ENCODE measurements around the gene SHROOM3. TPM values are rescaled to one million over a fixed set of nuclear protein-coding genes. Genes with fewer than 3 reads are reported as not detected.

The SHROOM3 gene
- total RNA-seq, 1 experiment from 2014 or later = 10.0 TPM

DNA sequence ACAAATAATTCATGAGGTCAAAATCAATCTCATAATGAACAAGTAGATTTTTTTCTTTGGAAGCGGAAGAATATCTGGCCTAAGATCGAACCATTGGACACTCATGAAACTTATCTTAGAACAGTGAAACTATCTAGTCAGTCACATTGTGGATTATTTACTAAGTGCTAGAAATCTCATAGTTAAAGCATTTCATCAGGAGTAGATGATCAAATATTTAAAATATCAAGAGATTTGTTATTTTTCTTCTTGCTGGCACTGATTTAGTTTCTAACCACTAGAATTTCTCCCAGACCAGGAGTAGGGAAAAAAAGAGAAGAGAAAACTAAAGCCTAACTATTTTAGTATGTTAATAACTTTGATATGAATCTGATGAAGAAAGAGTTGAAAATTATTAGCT, 105.5 kb downstream of the SHROOM3 start:
- DNase-seq (ENCODE audit: low read depth) = no peak

DNA sequence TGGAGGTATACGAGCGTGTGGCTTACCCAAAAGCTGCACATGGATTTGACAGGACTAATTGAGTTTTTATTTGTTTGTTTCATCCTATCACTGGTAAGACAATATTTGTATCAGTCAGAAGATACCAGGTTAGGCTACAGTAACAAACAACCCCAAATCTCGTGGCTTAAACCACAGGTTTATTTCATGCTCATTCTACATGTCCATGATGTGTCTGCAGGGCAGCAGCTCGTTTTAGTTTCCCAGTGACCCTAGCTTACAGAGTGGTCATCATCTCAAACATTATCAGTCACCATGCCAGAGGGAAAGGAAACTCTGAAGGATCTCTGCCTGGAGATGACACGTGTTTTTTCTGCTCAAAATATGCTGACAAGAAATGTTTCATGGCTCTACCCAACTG, 108.3 kb downstream of the SHROOM3 start:
- DNase-seq (ENCODE audit: low read depth) = no peak

DNA sequence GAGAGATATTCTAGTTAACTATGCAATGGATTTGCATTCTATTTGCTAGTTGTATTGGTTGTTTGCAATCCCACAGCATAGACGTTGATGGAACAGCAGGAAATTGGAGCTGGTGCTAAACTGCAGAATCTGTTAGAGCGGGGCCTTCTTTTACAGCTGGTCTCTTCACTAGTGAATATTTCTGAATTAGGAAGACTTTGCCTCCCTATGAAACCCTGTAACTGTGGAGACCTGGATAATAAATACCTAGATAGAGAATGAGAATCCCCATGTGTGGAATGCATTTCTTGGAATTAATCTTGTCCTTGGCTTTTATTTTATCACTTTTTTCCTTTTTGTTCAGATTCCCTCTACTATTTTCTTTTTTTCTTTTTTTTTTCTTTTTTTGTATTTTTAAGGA, 109.7 kb downstream of the SHROOM3 start:
- no peak for DNase-seq (ENCODE audit: low read depth)

DNA sequence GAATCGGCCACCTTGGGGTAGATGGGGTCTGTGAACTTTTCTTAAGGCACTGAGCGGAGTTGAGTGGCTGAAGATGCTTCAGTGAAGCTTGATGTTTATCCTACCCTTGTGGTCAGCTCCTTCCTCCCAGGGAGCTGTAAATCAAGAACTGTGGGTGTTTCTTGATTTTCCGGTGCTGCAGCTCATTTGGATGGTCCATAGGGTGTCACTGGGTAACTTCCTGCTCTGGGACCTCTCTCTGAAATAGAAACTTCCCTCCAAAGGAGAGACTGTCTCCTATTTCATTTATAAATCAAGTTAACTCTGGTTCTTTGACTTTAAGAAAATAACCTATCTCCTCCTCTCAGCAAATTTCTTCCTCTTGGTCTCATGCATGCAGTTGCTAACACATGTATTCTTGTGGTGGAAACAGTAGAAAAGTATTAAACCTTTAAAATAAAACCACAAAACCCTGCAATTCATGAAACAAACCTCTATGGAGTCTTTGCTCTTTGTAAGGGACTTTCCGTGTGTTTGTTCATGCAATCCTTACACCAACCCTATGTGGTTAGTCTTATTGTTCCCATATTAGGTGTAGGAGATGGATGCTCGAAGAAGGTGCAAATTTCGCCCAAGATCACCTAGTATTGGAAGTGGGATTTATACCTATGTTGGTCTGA, 110.3 kb downstream of the SHROOM3 start:
- DNase-seq (ENCODE audit: low read depth) = peak; percentile 82

DNA sequence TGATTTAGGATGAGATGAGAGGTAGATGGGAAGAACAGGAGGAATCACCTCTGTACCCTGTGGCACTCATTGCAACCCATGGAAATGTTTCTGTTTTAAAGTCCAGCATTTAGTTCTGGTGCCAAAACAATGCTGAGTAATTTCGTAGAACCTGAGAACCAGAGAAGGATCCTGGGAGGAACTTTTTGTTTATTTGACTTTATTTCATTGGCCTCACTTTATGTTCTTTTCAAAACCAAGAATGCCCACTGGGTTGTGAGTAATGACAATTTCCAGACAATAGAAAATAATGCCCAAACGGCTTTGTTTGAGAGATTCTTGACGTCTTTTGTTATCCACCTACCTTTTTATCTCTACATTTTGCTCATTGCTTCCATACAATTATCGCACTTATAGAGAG, 111.3 kb downstream of the SHROOM3 start:
- DNase-seq (ENCODE audit: low read depth) = peak; percentile 53

DNA sequence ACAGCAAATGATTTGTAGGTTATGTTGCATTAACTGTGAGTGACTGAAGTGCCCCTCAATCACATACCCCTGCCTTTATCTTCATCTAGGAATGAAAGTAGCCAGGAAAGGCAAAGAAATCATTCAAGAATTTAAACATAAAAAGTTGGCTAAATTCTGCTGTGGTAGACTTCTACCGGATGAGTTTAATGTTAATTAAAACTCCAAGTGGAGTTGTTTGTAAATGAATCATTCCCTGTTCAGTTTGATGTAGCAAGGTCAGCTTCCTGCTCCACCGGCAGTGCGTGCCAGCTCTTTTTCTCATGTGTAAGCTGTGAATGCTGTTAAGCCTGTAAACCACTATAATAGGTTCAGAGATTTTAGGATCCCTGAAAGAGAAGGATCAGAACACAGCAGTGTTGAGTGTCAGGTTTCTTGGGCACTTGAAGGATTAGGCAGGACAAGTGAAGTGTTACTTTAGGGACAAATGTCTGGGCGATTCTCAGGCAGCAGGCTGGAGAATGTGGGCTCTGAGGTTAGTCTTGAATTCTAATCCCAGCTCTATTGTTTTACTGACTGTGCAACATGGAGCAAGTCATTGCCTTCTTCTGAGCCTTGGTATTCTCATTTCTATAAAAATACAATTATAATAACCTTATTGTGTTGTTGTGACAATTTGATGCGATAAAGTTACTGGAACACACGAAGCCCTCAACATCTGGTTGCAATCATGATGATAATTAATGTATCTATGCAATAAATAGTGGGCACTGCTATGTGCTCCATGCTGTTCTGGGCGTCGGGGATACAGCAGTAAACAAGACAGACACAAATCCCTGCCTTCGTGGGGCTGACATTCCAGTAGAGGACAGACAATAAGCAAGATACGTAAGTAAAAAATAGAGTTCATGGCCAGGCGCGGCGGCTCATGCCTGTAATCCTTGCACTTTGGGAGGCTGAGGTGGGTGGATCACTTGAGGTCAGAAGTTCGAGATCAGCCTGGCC, 112.0 kb downstream of the SHROOM3 start:
- peak; percentile 92 for DNase-seq (ENCODE audit: low read depth)

DNA sequence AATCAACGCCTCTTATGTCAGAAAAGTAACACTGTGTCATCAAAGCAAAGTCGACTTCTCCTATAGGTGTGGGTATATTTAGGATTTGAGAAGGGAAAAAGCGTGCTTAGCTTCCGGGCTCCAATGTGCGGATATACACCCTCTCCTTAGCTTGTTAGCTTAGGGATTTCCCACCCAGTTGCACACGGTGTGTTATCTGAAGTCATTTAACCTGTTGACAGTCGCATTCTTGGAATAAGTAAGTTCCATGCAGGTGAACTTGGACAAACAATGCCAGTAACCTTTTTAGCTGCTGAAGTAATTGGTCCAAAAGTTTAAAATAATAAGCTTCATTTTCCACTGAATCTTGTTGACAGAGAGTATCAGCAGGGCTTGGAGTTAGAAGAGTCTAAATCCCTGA, 113.7 kb downstream of the SHROOM3 start:
- no peak for DNase-seq (ENCODE audit: low read depth)

DNA sequence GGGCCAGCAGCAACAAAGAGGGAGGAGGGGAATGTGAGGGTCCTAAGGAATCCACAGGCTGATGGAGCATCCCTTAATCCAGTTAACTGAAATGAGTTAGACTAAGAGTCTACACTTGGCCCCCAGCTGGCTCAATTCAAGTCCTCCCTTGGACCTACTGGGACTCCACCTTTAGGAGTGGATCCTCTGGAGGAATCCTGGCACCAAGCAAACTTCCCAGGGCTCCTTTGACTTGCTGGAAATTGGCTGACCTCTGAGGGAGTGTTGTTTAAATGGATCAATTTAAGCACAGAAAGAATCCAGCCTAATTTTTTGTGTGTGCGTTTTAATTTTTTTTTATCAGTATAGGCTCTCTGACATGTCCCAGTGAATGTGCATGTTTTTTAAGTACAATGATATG, 114.7 kb downstream of the SHROOM3 start:
- no peak for DNase-seq (ENCODE audit: low read depth)

DNA sequence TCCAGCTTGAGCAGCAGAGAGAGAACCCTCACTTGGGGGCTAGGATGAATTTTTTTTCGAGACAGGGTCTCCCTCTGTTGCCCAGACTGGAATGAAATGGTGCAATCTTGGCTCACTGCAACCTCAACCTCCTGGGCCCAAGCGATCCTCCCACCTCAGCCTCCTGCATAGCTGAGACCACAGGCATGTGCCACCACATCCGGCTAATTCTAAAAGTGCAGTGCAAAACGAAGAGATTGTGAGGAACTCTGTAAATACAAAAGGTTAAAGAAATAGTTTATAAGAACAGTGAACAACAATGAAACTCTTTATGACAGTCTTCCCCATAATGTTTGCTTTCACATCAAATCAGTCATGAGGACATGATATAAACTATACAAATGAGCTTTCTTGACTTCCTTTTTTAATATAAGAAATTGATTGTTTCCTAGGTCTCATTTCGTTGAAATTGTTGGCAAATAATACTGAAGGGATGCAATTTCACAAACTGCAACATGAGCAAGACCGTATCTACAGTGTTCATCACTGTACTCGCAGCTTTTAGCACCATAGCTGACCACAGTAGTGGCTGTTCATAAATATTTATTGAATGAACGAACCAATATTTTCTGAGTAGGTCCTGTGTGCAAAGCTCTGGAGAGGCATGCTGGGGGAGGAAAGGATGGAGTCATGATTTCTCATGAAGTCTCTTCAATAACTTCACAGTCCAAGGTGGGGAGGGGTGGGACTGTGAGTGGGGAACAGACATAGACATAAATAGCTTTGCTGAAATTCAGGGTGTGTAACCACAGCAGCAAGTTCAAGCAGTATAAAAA, 116.1 kb downstream of the SHROOM3 start:
- peak; percentile 66 for DNase-seq (ENCODE audit: low read depth)

DNA sequence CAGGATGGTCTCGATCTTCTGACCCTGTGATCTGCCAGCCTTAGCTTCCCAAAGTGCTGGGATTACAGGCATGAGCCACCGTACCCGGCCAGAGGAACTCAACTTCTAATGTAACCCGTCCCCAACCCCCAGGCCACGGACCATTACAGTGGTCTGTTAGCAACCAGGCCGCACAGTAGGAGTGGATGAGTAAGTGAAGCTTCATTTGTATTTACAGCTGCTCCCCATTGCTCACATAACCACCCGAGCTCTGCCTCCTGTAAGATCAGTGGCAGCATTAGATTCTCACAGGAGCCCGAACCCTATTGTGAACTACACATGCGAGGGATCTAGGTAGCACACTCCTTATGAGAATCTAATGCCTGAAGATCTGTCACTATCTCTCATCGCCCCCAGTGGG, 119.6 kb downstream of the SHROOM3 start:
- DNase-seq (ENCODE audit: low read depth) = no peak

DNA sequence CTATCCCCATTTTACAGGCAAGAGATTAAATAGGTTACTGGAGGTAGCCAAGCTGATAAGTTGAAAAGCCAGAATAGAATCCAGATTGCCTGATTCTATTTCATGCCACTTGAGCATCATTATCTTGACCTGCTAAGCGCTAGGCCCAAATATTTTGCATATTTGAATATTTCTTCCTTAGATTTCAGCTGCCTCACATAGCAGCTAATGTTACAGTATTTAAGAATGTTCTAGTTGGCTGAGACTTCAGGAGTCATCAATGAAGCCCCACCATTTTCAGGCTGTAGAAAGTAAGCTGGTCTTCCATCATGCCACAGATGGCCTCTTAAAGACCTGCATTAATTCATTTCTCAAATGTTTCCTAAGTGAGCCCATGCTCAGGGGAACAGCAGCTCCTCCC, 121.4 kb downstream of the SHROOM3 start:
- DNase-seq (ENCODE audit: low read depth) = no peak

DNA sequence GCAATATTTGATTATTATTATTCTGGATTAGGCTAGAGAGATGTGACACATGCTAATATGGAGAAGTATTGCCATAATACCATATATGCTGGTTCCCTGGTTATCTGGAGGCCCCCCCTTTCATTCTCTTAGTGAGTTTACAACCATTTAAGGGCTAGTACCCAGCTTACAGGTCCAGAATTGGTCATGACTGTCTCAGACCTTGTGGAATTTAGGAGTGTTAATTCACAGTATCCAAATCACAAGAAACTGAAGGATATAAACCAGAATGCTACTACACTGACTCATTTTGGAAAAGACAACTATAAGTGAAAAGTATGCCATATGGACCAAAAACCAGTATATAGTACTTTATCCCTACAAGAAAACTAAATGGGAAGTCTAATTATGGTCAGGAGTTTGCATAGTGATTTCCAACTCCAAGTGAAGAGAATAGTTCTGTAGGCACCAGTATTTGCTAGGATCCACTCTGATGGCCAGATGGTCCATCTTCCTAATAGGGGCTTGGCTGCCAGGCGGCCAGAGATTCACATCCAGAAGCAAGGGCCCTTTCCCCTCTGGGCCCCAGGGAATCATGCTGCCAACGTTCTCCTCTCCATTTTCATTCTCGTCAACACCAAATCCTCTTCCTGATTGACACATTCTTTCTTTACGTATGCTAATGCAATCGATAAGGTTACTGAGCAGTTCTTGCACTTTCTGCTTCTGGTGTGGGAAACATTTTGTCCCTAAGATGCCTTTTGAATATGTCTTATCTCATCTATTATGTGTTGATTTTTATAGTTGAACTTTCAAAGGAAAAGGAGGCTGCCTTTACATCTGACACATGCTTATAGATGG, 123.6 kb downstream of the SHROOM3 start:
- no peak for DNase-seq (ENCODE audit: low read depth)

DNA sequence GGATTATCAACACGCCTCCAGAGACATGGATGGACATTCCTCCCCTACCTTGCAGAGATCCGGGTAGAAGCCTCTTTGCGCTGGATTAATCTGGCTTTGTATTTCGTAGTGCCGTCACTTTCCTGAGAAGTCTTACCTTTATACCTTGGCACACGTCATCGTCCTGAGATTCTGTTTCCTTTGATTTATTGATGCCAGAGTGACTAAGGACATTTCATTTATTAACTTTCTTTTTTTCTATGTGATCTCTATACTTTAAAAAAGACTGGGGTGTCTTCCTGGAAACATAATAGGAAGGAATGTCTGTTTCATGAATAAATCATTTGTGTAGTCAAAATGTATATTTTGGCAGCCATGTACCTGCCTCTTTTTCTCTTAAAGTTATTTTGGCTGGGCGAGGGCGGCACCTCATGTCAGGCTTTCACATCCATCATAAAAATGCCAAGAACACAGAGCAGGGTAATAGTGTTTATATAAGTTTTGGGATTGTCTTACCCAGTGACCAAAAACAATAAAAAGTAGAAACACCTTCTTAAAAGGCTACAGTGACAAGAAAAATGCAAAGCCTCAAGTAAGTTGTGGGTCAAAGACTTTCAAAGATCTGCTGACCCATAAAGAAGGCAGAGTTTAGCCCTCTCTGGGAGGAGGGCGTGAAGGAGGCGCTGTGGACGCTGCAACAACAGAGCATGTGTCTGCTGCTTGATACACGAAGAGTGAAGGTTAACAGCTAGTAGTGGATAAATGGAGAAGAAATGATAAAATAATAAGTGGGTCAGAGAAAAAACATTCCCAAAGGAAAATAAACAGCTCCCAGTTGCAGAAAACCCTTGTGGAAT, 124.4 kb downstream of the SHROOM3 start:
- no peak for DNase-seq (ENCODE audit: low read depth)

DNA sequence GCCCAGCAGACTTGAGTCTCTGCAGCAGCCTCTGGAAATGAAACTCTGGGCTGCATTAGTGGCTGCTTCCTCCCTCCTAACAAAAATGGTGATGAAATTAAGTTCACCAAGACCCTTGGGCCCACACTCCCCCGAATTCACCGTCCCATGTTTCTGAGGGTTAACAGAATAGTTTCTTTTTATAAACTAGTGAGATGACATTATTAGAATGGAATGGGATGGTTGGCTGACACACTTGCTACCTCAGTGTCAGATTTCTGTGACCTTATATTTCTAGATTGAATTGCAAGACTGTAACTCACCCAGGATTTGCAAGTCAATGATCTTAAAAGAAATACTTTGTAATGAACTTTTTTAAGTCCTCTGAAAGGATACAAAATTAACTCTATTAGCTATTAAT, 127.1 kb downstream of the SHROOM3 start:
- peak; percentile 63 for DNase-seq (ENCODE audit: low read depth)

DNA sequence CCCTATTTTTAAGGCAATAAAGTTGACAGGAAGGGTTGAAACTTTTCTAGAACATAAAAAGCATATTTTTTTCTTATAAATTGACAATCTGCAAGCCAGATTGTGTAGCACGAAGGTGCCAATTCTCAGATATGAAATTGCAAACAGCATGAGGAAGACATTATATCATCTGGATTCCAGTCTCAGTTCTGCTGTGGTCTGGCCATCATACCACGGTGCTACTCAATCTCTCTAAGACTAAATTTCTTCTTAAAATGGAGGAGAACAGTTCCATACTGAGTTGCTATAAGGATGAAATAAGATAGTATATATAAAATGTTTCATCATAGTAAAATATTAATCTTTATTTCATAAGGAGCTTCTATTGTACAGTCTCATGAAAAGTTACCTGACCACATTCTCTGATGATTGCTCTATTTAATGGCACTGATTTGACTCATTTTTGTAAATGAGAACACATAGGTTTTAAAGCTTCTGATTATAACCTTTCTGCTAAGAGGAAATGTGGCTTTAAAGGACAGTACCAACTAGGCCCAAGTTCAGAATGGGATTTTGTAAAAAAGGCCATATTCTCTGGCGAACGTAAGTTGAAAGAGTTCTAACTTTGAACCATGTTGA, 127.9 kb downstream of the SHROOM3 start:
- no peak for DNase-seq (ENCODE audit: low read depth)

DNA sequence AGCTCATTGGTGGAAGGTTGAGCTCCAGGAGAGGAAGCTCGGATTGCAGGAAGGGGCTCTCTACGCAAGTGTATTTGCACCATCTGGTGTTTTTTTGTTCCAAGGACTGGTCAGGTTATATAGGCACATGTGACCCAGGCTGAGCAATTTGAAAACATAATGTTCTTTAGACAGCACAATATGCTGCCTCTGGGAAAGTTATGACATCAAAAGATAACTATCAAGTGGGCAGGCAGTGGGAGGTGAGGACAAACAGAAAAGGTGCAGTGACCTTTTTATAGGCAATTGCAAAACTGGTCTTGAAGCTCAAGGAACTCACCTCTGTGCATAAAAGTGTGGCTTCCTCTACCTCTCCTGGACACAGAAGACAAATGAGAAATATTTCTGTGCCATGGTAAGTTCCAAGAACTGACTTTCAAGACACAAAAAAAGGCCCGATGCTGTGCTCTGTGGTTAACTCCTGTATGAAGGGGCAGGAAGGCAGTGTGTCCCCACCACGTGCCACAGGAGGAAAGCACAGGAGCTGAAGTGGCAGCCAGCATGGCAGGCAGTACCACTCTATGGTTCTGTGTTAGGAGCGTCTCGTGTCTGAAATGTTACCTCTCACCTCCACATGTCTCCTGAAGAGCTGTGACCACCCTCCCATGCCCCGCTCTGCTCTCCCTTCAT, 128.6 kb downstream of the SHROOM3 start:
- no peak for DNase-seq (ENCODE audit: low read depth)

DNA sequence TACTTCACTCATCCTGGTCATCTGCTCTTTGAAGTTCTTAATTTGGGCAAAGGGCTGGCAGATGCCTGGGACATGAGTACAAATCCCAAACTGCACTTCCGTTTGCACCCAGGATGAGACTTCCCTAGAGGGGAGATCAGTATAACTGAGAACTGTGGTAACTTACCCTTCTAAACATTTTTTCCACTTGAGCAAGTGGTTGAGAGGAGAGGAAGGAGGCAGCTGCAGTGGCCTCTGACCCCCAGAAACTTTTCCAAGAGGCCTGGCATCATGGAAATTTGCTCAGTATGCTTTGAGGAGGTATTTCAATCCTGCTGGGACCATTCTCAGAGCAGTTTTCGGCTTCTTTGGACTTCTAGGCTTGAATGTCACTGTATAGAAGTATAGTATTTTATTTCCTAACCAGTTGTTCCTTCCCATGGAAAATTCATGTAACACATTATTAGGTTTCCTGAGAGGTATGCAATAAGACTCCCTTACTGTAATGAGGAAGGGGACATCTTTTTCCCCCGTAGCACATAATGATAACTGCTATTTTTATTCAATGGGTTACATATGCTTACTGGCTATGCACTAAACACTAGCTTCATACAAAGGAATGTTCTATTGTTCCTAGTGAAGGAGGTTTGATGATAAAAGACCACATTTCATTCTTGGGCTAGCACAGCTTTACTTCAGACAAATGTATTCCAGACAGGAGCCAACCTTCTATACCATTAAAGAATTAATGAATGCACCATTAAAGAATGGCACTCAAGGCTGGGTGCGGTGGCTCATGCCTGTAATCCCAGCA, 129.3 kb downstream of the SHROOM3 start:
- no peak for DNase-seq (ENCODE audit: low read depth)

DNA sequence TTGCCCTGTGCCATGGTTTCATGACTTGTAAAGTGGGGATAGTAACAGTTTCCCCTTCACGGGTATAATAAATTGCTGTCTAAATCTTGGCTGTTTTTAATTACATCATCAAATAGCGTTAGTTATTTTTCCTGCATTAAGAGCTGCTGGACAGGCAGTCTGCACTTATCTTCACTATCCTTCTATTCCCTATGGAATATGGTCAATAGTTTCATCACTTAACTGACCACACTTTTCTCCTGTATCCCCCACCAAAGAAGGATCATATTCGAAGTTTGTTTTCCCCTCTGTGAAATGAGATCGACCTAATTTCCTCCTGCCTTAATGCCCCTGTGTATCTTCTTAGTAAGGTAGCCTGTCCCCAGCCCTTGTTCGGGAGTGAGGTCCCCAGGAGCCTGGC, 133.2 kb downstream of the SHROOM3 start:
- no peak for DNase-seq (ENCODE audit: low read depth)

DNA sequence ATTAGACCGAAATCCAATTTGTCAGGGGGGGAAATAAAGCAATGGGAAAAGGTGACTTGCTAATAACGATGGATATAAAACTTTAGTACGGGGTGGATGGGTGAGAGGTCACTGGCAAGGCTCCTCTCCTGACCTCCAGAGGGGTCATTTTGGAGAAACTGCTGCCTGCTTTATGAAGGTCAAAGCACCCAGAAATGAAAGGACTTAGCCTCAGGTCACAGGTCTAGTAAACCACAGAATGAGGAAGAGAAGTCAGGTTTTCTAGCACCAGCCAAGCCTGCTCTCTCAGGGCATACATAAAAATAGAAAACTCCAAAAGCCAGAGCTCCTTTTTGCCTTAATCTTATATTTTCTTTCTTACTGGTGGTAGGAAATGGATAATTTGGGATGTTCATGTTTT, 134.2 kb downstream of the SHROOM3 start:
- DNase-seq (ENCODE audit: low read depth) = no peak

All from RPMI7951 (cell line).